Uterus (tissue), 2 donors: ENCODE measurements around the gene JAK1.

Experiments used
- POLR2A ChIP-seq, 2 donors: fragments of 450-650 bp; IDR thresholded peaks; one replicate each; pipeline ENCODE4 v1.6.1; 2016; ENCODE audit warnings: antibody characterized with exemption in 2 of 2, mild to moderate bottlenecking in 1 of 2, moderate library complexity in 1 of 2
- TF ChIP-seq, protein P1 (sequence below), 4 experiments: fragments of 200-600 bp in 2 of 4; fragments of 450-650 bp in 2 of 4; sonication (generic) in 2 of 4; IDR thresholded peaks; one replicate each; pipeline ENCODE4 v1.5.1; 2016 to 2019; ENCODE audit warnings: antibody characterized with exemption in 4 of 4, mild to moderate bottlenecking in 2 of 4, moderate library complexity in 1 of 4

- TF ChIP-seq, protein P1, sequence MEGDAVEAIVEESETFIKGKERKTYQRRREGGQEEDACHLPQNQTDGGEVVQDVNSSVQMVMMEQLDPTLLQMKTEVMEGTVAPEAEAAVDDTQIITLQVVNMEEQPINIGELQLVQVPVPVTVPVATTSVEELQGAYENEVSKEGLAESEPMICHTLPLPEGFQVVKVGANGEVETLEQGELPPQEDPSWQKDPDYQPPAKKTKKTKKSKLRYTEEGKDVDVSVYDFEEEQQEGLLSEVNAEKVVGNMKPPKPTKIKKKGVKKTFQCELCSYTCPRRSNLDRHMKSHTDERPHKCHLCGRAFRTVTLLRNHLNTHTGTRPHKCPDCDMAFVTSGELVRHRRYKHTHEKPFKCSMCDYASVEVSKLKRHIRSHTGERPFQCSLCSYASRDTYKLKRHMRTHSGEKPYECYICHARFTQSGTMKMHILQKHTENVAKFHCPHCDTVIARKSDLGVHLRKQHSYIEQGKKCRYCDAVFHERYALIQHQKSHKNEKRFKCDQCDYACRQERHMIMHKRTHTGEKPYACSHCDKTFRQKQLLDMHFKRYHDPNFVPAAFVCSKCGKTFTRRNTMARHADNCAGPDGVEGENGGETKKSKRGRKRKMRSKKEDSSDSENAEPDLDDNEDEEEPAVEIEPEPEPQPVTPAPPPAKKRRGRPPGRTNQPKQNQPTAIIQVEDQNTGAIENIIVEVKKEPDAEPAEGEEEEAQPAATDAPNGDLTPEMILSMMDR (IDR thresholded peaks at IDR 0.05), result no peak
- no peak for TF ChIP-seq POLR2A (IDR thresholded peaks at IDR 0.05)
These were observed 29.0 kb upstream of the JAK1 start for GRCh38 chr1:64995316-64995715.
